GM19043 (cell line): ENCODE results near the gene WDR31.
"Not testable (repeated sequence)": the region's sequence is repeated elsewhere in the genome, so short reads cannot be mapped to it uniquely, and the experiment has no call there.

Source experiments
- ATAC-seq: cut with Tn5 transposase; IDR thresholded peaks from one replicate; pipeline ENCODE4 v1.9.1; 2021; ENCODE audit warnings: low read depth; ENCODE audit not compliant: unreplicated experiment

Gene WDR31

GRCh38 chr9:113368982-113369854 lies 29.1 kb upstream of the WDR31 start:
- ATAC-seq = no peak

DNA sequence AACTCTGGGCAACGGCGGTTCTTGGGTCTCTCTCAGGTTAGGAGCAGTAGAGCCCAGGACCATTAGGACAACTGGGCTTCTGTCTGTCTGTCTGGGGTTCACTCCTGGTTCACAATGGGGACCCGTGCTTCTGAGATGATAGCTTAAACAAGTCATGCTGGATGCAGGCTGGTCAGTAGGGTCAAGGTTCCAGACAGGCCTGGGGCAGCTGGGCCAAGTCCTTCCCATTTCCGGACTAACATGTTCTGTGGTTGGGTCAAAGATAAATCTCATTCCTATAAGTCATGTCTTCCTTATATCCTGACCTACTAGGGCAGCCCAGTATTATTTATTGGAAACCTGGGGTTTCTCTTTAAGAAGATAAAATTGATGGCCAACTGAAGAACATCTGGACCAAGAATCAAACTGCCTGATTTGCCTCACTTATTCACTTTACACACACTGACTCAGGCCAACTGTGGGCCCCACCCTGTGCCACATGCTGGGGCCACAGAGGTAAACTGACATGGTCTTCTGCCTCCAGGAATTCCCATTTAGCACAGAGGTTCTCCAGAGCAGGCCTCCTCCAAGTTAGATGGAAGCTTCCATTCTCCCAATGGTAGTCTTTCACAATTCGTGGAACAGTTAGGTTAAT lies 28.4 kb upstream of the WDR31 start:
- no peak for ATAC-seq

GRCh38 chr9:113365652-113366051 lies 25.6 kb upstream of the WDR31 start:
- not testable (repeated sequence) for ATAC-seq

- ATAC-seq = no peak
Observed at GRCh38 chr9:113364951-113365350, 24.9 kb upstream of the WDR31 start.

- ATAC-seq = no peak
Observed at GRCh38 chr9:113363336-113363735, 23.3 kb upstream of the WDR31 start.

DNA sequence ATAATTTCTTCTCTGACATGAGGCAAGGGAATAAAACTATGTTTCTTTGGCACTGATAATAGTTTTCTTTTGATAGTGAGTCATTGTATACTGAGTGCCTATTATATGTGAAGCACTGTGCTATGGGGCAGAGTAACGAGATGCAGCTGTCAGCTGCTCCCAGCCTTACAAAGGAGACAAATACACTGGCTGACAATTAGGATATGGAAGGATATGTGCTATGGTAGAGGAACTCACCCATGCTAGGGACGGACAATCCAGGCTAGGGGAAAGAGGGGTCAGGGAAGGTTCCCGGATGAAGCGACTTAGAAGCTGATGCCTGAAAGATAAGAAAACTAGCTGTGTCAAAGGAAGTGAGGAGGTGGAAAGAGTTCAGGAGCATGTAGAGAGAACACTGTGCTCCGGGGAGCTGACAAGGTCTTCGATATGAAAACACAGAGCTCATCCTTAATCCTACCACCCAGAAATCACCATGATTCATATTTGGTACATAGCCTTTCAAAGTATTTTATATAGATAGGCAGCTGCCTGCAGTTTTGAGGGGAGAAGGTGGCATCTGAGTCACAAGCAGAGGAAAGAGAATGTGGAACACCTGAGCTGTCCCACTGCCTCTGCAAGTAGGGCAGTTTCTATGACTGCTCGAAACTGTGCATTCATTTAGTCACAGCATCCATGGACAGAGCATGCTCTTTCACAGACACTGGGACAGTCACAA lies 21.4 kb upstream of the WDR31 start:
- ATAC-seq = no peak

GRCh38 chr9:113360242-113360842 lies 20.3 kb upstream of the WDR31 start:
- ATAC-seq = no peak

GRCh38 chr9:113359385-113359784 lies 19.3 kb upstream of the WDR31 start:
- no peak for ATAC-seq

- ATAC-seq = no peak
Observed at GRCh38 chr9:113356686-113357292, 16.7 kb upstream of the WDR31 start.

GRCh38 chr9:113355040-113355596 lies 15.0 kb upstream of the WDR31 start:
- no peak for ATAC-seq

DNA sequence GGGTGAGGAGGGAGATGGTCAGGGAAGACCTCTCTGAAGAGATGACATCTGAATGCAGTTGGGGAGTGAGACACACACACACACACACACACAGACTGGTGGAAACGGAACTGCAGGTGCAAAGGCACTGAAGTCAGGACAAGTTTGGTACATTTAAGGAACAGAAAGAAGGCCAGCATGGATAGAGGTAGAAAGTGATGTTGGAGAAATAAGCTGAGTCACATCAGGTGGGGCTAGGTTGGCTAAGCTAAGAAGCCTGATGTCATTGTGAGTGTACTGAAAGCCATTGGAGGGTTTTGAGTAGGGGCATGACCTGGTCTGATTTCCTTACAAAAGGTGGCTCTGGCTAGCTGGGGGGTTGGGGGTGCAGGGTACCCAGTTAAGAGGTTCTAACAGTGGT lies 12.3 kb upstream of the WDR31 start:
- ATAC-seq = no peak

DNA sequence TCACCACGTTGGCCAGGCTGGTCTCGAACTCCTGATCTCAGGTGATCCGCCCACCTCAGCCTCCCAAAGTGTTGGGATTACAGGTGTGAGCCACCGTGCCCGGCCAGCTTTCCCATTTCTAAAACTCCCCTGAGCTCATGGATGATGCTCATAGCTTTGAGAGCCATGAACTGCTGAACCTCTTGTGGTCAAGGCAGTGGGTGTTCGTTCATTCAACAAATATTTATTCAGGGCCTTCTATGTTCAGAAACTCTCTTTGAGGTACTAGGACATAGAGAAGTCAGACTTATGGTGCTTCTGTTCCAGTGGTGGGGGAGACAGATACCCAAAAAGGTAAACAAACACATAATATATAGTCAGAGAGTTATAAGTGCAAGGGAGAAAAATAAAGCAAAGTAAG lies 11.9 kb upstream of the WDR31 start:
- ATAC-seq = no peak

- ATAC-seq = no peak
Observed at GRCh38 chr9:113350937-113351336, 10.9 kb upstream of the WDR31 start.

- ATAC-seq = no peak
Observed at GRCh38 chr9:113350107-113350661, 10.1 kb upstream of the WDR31 start.

GRCh38 chr9:113349445-113350094 lies 9.5 kb upstream of the WDR31 start, which contains the start of gene BSPRY:
TSS of gene BSPRY (plus strand) at chr9:113349541. CDS start at chr9:113349580, 39 bp downstream.
- no peak for ATAC-seq

DNA sequence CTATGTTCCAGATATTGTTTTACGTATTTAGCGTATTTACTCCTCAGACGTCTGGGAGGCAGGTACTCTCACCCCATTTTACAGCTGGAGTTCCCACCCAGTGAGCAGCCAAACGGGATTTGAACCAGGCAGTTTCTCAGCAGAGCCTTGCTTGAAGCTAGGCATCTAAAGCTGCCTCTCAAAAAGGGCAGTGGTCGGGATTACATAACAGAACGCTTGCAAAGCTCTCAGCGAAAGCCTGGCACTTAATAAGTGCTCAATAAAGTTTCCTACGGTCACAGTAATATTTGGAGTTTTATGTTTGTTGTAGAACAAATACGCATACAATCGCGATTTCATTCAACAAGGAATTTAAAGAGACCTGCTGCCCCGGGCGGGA lies 9.0 kb upstream of the WDR31 start:
- ATAC-seq = no peak

DNA sequence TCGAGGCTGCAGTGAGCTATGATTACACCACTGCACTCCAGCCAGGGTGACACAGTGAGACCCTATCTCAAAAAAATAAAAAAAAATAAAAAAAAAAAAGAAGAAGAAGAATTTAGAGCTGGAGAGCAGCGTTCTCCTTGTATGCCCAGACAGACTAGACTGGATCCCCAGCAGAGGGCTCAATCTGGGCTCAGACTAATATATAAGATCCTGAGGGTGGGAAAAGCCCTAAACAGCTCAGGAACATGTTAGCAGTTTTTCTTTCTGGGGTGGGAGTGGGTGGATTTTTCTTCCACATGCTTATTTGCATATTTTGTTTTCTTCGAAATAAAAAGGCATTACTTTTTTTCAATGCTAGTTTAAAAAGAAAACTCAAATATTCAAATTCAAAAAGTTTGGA lies 8.4 kb upstream of the WDR31 start:
- no peak for ATAC-seq

GRCh38 chr9:113345671-113346070 lies 5.6 kb upstream of the WDR31 start:
- no peak for ATAC-seq

DNA sequence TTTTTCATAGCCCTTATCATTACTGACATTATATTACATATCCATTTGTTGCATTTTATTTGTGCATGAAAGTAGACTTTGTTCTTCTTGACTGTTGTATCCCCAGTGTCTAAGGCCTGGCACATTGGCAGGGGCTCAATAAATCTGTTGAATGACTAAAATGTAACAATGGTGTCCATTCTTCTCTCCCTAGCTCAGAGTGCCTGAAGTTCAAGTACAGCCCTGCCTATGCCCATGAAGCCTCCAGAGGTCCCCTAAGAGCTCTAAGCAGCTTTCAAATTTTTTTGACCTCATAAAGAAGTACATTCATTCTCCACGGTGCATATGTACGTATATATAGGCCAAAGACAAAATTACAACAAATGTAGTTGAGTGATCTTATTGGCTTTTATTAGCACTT lies 5.1 kb upstream of the WDR31 start:
- no peak for ATAC-seq
